ENCODE results near the gene CHMP5. TPM values are rescaled to one million over a fixed set of nuclear protein-coding genes. Genes with fewer than 3 reads are reported as not detected.

The CHMP5 gene
- total RNA-seq, 2 donors from 2014 or later, result 50.0 to 55.9 TPM

GRCh38 chr9:33249983-33250382 is 14.9 kb upstream of the CHMP5 start:
- Histone ChIP-seq H3K27ac (no peak overlapping the region), H3K36me3 (peaks cover 9% of the 10 kb centered on the region), H3K4me3 (no peak overlapping the region), H3K27me3 (replicated peaks; ENCODE audit: insufficient read depth) (no peaks in the 10 kb centered on the region), H3K9me3 (no peaks in the 10 kb centered on the region), H3K4me1 (ENCODE audit: control insufficient read depth in 1 of 2, low read depth in 2 of 2) (no peaks in the 10 kb centered on the region)
- no peak for DNase-seq (ENCODE audit: low spot score)
- ATAC-seq (ENCODE audit: insufficient number of reproducible peaks, low FRiP score, low read depth), result no peak
- TF ChIP-seq CTCF (IDR thresholded peaks at IDR 0.05), result no peak

DNA sequence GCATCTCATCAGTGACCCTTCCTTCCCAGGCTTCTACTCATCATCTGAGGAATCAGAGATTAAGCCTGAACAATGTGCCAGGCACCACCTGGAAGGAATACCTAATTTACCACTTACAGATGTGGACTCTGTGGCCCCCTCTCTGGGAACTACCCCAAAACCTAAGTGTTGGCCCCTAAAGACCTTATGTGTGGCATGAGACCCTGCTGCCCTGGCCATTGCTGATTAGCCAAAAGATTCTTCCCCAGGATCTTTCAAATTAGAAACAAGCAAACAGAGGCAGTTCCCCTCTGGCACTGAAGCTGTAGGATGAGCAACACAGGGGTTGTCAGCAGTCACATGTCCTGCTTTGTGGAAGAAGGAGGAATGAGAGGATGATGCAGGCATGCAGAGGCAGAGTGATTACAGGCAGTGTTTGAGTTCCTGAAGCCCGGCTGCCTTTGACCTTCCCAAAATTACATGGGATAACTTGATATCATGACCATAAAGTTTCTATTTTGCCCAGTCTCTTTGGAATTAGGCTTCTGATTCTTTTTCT is 14.3 kb upstream of the CHMP5 start:
- H3K36me3 ChIP-seq, result peaks cover 14% of the 10 kb centered on the region
- ATAC-seq (ENCODE audit: insufficient number of reproducible peaks, low FRiP score, low read depth), result no peak

GRCh38 chr9:33254211-33254610 is 10.6 kb upstream of the CHMP5 start:
- H3K4me1 ChIP-seq (ENCODE audit: control insufficient read depth in 1 of 2, low read depth in 2 of 2), result no peaks in the 10 kb centered on the region
- no peaks in the 10 kb centered on the region for H3K9me3 ChIP-seq
- no peak for TF ChIP-seq CTCF (IDR thresholded peaks at IDR 0.05)
- H3K36me3 ChIP-seq, result peaks cover 44% of the 10 kb centered on the region
- H3K27ac ChIP-seq, result no peak overlapping the region
- no peak overlapping the region for H3K4me3 ChIP-seq
- DNase-seq (ENCODE audit: low spot score) (no peak), ATAC-seq (ENCODE audit: insufficient number of reproducible peaks, low FRiP score, low read depth) (no peak)
- no peaks in the 10 kb centered on the region for H3K27me3 ChIP-seq (replicated peaks; ENCODE audit: insufficient read depth)

More for the DNA sequence above, 14.3 kb upstream of the CHMP5 start:
- no peak overlapping the region for H3K4me3 ChIP-seq
- DNase-seq (ENCODE audit: low spot score), result no peak
- H3K27me3 ChIP-seq (replicated peaks; ENCODE audit: insufficient read depth), result no peaks in the 10 kb centered on the region
- H3K9me3 ChIP-seq, result no peaks in the 10 kb centered on the region
- TF ChIP-seq CTCF (IDR thresholded peaks at IDR 0.05), result no peak
- no peaks in the 10 kb centered on the region for H3K4me1 ChIP-seq (ENCODE audit: control insufficient read depth in 1 of 2, low read depth in 2 of 2)
- H3K27ac ChIP-seq, result no peak overlapping the region

DNA sequence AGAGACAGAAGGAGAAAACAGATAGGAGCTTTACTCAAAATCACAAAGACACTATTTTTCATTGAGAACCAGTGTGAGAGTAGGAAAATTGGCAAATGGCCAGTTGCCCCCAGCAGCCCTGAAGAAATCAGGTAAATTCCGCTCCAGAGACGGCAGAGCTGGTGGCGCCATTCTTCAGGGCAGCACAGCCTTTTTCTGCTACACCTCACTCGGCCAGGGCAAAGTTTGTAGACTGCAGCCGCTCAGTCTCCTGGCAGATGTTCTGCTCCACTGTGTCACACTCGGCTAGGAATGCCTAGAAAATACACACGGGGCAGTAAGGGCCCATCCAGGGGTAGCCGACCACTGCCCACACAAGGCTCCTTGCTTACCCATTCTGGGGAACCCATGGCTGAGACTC is 9.8 kb upstream of the CHMP5 start:
- no peak for TF ChIP-seq CTCF (IDR thresholded peaks at IDR 0.05)
- DNase-seq (ENCODE audit: low spot score) (no peak), ATAC-seq (ENCODE audit: insufficient number of reproducible peaks, low FRiP score, low read depth) (no peak)
- H3K27ac ChIP-seq, result no peak overlapping the region
- H3K4me3 ChIP-seq, result no peak overlapping the region
- H3K27me3 ChIP-seq (replicated peaks; ENCODE audit: insufficient read depth), result no peaks in the 10 kb centered on the region
- H3K36me3 ChIP-seq, result peaks cover 50% of the 10 kb centered on the region
- no peaks in the 10 kb centered on the region for H3K9me3 ChIP-seq
- H3K4me1 ChIP-seq (ENCODE audit: control insufficient read depth in 1 of 2, low read depth in 2 of 2), result no peaks in the 10 kb centered on the region

DNA sequence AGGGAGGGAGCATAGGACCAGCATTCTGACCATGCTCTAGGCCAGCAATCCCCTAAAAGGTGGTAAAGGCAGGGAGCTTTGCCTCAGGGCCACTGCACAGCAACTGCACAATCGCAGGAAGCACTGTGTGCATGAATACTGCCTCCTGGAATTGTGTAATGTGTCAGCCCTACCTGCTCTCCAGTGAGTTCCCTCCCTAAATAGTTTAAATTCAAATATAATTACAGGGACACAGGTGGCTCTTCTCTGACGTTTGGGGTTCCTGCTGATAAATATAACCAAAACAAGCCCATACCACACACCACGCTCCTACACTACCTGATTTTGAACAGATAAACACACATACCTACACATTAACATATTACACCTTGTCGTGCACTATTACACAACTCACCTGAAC is 9.4 kb upstream of the CHMP5 start:
- H3K4me3 ChIP-seq, result no peak overlapping the region
- ATAC-seq (ENCODE audit: insufficient number of reproducible peaks, low FRiP score, low read depth) (no peak), DNase-seq (ENCODE audit: low spot score) (no peak)
- no peak for TF ChIP-seq CTCF (IDR thresholded peaks at IDR 0.05)
- no peaks in the 10 kb centered on the region for H3K27me3 ChIP-seq (replicated peaks; ENCODE audit: insufficient read depth)
- no peaks in the 10 kb centered on the region for H3K9me3 ChIP-seq
- no peaks in the 10 kb centered on the region for H3K4me1 ChIP-seq (ENCODE audit: control insufficient read depth in 1 of 2, low read depth in 2 of 2)
- H3K27ac ChIP-seq, result no peak overlapping the region
- peaks cover 54% of the 10 kb centered on the region for H3K36me3 ChIP-seq
